Astrocyte (in vitro differentiated cells and primary cell): Measurements from ENCODE around the gene TFDP2. TPM values are rescaled to one million over a fixed set of nuclear protein-coding genes. Genes with fewer than 3 reads are reported as not detected.

Experiments
- DNase-seq: peaks from one replicate; pipeline ENCODE4 v3.0.0-alpha.2; 2010; ENCODE audit warnings: low read depth
- FAIRE-seq: peaks from 2 replicates; lab custom pipeline; 2011; peaks lifted over from hg19 to GRCh38; lab: Jason Lieb, UNC
- H2AFZ ChIP-seq: 2 replicates; pipeline ENCODE4 v1.6.0; 2012; ENCODE audit warnings: low read depth, low read length, inconsistent platforms
- H3K27ac ChIP-seq: 2 replicates; pipeline ENCODE4 v1.5.1; 2011; ENCODE audit warnings: low read depth, low read length, inconsistent platforms
- H3K27me3 ChIP-seq: 2 replicates; pipeline ENCODE4 v1.6.0; 2011; ENCODE audit warnings: low read length, inconsistent platforms; ENCODE audit not compliant: insufficient read depth
- H3K36me3 ChIP-seq: 2 replicates; pipeline ENCODE4 v1.5.1; 2011; ENCODE audit warnings: low read length, inconsistent platforms; ENCODE audit not compliant: insufficient read depth
- H3K4me1 ChIP-seq: 2 replicates; pipeline ENCODE4 v1.5.1; 2011; ENCODE audit warnings: low read length, inconsistent platforms; ENCODE audit not compliant: insufficient read depth
- H3K4me2 ChIP-seq: 2 replicates; pipeline ENCODE4 v1.6.0; 2012; ENCODE audit warnings: low read length, inconsistent platforms
- H3K4me3 ChIP-seq: 2 replicates; pipeline ENCODE4 v1.5.1; 2011; ENCODE audit warnings: low read depth, mild to moderate bottlenecking, low read length, inconsistent platforms; ENCODE audit not compliant: insufficient read depth
- H3K79me2 ChIP-seq: 2 replicates; pipeline ENCODE4 v1.6.0; 2012; ENCODE audit warnings: mild to moderate bottlenecking, low read length, inconsistent platforms; ENCODE audit not compliant: insufficient read depth
- H3K9ac ChIP-seq: 2 replicates; pipeline ENCODE4 v1.6.0; 2012; ENCODE audit warnings: mild to moderate bottlenecking, low read length, inconsistent platforms
- H3K9me3 ChIP-seq: 2 replicates; pipeline ENCODE4 v1.5.1; 2012; ENCODE audit warnings: low read depth, mild to moderate bottlenecking, low read length, inconsistent platforms; ENCODE audit not compliant: insufficient read depth
- H4K20me1 ChIP-seq: 2 replicates; pipeline ENCODE4 v1.6.0; 2012; ENCODE audit warnings: low read length, inconsistent platforms; ENCODE audit not compliant: insufficient read depth
- H3K27ac Mint-ChIP-seq: one replicate; pipeline ENCODE4 v1.8.0; 2021; ENCODE audit warnings: mild to moderate bottlenecking, mixed read lengths; ENCODE audit not compliant: unreplicated experiment
- H3K27me3 Mint-ChIP-seq: one replicate; pipeline ENCODE4 v1.8.0; 2021; ENCODE audit warnings: low read depth, mixed read lengths; ENCODE audit not compliant: unreplicated experiment
- H3K36me3 Mint-ChIP-seq: one replicate; pipeline ENCODE4 v1.8.0; 2021; ENCODE audit warnings: low read depth, mixed read lengths; ENCODE audit not compliant: unreplicated experiment
- H3K4me1 Mint-ChIP-seq: one replicate; pipeline ENCODE4 v1.8.0; 2021; ENCODE audit warnings: low read depth, mixed read lengths; ENCODE audit not compliant: unreplicated experiment
- H3K4me3 Mint-ChIP-seq: one replicate; pipeline ENCODE4 v1.8.0; 2021; ENCODE audit warnings: mild to moderate bottlenecking, moderate library complexity, mixed read lengths; ENCODE audit not compliant: unreplicated experiment
- H3K9me3 Mint-ChIP-seq: one replicate; pipeline ENCODE4 v1.8.0; 2021; ENCODE audit warnings: mild to moderate bottlenecking, mixed read lengths; ENCODE audit not compliant: unreplicated experiment
- EZH2 ChIP-seq: IDR thresholded peaks from 2 replicates; pipeline ENCODE4 v1.6.1; 2012; ENCODE audit warnings: mild to moderate bottlenecking, low read length, inconsistent platforms; ENCODE audit not compliant: insufficient read depth
- total RNA-seq: library from RNA; stranded (reverse); gene quantifications from 2 replicates; pipeline ENCODE4 v1.2.1, GENCODE V29; 2021
- TF ChIP-seq, protein P1 (sequence below): IDR thresholded peaks from 2 replicates; pipeline ENCODE4 v1.5.1; 2011; ENCODE audit warnings: low read depth, mild to moderate bottlenecking, inconsistent platforms, low read length, moderate library complexity; ENCODE audit not compliant: insufficient read depth

The TFDP2 gene
- total RNA-seq, 1 donor from 2014 or later, result 51.0 TPM

DNA sequence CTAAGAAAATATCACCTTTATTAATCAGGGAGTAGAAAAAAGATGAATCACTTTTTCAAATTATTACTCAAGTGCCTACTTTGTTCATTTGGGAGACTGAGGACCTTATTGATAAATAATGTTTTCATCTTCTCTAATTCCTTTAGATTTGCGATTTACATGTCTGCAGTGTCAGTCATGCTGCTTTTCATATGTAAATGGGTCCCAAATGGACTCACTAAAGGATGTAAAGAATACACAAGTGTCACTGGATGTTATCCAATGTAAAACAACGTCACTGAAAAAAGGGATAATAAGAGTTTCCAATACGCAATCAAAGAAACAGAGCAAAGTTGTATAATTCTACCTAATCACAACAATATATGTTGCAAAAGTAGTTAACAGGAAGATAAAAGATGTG, 84.9 kb downstream of the TFDP2 start:
- no peak overlapping the region for H3K4me3 Mint-ChIP-seq
- H3K27ac ChIP-seq, result no peak overlapping the region
- H3K36me3 Mint-ChIP-seq, result no peaks in the 10 kb centered on the region
- H2AFZ ChIP-seq, result no peak overlapping the region
- H3K4me2 ChIP-seq, result no peak overlapping the region
- no peaks in the 10 kb centered on the region for H3K27me3 Mint-ChIP-seq
- H3K27ac Mint-ChIP-seq, result no peak overlapping the region
- DNase-seq (no peak), FAIRE-seq (no peak)
- no peaks in the 10 kb centered on the region for H3K9me3 ChIP-seq
- no peak for TF ChIP-seq EZH2
- TF ChIP-seq, protein P1, sequence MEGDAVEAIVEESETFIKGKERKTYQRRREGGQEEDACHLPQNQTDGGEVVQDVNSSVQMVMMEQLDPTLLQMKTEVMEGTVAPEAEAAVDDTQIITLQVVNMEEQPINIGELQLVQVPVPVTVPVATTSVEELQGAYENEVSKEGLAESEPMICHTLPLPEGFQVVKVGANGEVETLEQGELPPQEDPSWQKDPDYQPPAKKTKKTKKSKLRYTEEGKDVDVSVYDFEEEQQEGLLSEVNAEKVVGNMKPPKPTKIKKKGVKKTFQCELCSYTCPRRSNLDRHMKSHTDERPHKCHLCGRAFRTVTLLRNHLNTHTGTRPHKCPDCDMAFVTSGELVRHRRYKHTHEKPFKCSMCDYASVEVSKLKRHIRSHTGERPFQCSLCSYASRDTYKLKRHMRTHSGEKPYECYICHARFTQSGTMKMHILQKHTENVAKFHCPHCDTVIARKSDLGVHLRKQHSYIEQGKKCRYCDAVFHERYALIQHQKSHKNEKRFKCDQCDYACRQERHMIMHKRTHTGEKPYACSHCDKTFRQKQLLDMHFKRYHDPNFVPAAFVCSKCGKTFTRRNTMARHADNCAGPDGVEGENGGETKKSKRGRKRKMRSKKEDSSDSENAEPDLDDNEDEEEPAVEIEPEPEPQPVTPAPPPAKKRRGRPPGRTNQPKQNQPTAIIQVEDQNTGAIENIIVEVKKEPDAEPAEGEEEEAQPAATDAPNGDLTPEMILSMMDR, result no peak
- H3K79me2 ChIP-seq, result no peaks in the 10 kb centered on the region
- no peaks in the 10 kb centered on the region for H3K9me3 Mint-ChIP-seq
- H3K9ac ChIP-seq, result no peak overlapping the region
- no peaks in the 10 kb centered on the region for H3K4me1 Mint-ChIP-seq
- H4K20me1 ChIP-seq, result no peaks in the 10 kb centered on the region
- no peaks in the 10 kb centered on the region for H3K4me1 ChIP-seq
- no peak overlapping the region for H3K4me3 ChIP-seq
- H3K27me3 ChIP-seq, result no peaks in the 10 kb centered on the region
- H3K36me3 ChIP-seq, result no peaks in the 10 kb centered on the region

DNA sequence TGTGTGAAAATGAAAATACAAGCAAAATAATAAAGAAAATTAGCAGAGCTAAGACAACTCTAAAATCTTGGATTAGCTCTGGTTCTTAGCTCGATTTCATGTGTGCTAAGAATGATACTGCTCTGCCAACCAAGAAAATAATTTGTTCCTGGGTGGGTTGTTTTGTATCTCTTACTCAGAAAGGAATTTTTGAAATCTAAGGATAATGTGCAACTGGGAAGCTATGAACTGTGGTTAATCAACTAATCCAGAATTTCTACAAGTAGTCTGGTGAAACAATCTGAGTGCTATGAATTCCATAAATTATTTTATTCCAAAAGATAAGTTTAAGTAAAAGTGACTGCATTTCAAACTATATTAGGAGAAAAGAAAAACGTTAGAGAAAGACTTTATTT, 92.0 kb downstream of the TFDP2 start:
- no peaks in the 10 kb centered on the region for H3K9me3 Mint-ChIP-seq
- Histone ChIP-seq H3K4me3 (no peak overlapping the region), H3K36me3 (no peaks in the 10 kb centered on the region), H3K4me2 (no peak overlapping the region), H3K9me3 (no peaks in the 10 kb centered on the region), H3K9ac (no peak overlapping the region), H3K79me2 (no peaks in the 10 kb centered on the region), H4K20me1 (no peaks in the 10 kb centered on the region), H3K4me1 (no peaks in the 10 kb centered on the region), H3K27ac (no peak overlapping the region), H2AFZ (no peak overlapping the region), H3K27me3 (no peaks in the 10 kb centered on the region)
- H3K27ac Mint-ChIP-seq, result no peak overlapping the region
- no peaks in the 10 kb centered on the region for H3K36me3 Mint-ChIP-seq
- no peaks in the 10 kb centered on the region for H3K27me3 Mint-ChIP-seq
- no peak for TF ChIP-seq EZH2
- TF ChIP-seq, protein P1, result no peak
- FAIRE-seq, result no peak
- H3K4me3 Mint-ChIP-seq, result no peak overlapping the region
- peak; percentile 3 for DNase-seq
- H3K4me1 Mint-ChIP-seq, result no peaks in the 10 kb centered on the region

DNA sequence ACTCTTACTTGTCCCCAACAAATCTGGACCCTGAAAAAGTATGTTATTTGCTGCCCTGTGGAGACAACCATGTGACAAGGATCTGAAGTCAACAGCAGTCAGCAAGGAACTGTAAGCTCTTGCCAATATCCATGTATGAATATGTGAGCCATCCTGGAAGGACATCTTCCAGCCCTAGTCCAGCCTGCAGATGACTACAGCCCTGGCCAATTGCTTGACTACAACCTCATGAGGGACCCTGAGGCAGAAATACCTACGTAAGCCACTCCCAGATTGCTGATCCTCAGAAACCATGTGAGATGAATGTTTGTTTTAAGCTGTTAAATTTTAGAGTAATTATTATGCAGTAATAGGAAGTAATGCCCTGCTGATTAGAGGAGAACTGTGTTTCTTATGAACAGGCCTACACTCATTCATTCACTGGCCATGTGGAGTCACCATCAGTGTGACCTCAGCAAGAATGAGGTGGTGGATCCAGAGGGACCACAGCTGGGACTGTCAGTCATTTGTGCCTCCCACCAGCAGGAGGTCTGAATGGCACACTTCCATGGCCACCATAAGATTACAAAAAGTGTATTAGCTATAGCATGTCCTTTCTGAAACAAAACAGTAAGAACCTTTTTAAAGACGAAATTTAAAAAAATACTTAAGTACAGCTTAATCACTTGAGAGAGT, 92.6 kb downstream of the TFDP2 start:
- Histone ChIP-seq H4K20me1 (no peaks in the 10 kb centered on the region), H3K4me1 (no peaks in the 10 kb centered on the region), H3K4me2 (no peak overlapping the region), H3K9ac (no peak overlapping the region), H3K36me3 (no peaks in the 10 kb centered on the region), H3K4me3 (no peak overlapping the region), H3K27me3 (no peaks in the 10 kb centered on the region), H3K79me2 (no peaks in the 10 kb centered on the region), H3K9me3 (no peaks in the 10 kb centered on the region), H2AFZ (no peak overlapping the region), H3K27ac (no peak overlapping the region)
- no peaks in the 10 kb centered on the region for H3K4me1 Mint-ChIP-seq
- no peak for DNase-seq
- peak; percentile 45 for FAIRE-seq
- H3K36me3 Mint-ChIP-seq, result no peaks in the 10 kb centered on the region
- H3K4me3 Mint-ChIP-seq, result no peak overlapping the region
- no peaks in the 10 kb centered on the region for H3K27me3 Mint-ChIP-seq
- no peaks in the 10 kb centered on the region for H3K9me3 Mint-ChIP-seq
- H3K27ac Mint-ChIP-seq, result no peak overlapping the region
- no peak for TF ChIP-seq EZH2
- TF ChIP-seq, protein P1, result no peak
